Coronary artery (tissue), 2 donors: ENCODE data around the gene PTPRJ.
"Not testable (repeated sequence)": the region's sequence is repeated elsewhere in the genome, so short reads cannot be mapped to it uniquely, and the experiment has no call there.

Experiments
- DNase-seq: peaks from one replicate; pipeline ENCODE4 v3.0.0-alpha.2; 2017; ENCODE audit warnings: low spot score
- H3K27ac ChIP-seq, 2 donors: fragments of 200-600 bp; sonication (generic); one replicate each; pipeline ENCODE4 v1.5.1; 2016 to 2019
- H3K4me3 ChIP-seq: fragments of 200-600 bp; sonication (generic); 2 replicates; pipeline ENCODE4 v1.5.1; 2016; ENCODE audit warnings: mild to moderate bottlenecking, moderate library complexity
- TF ChIP-seq, protein P1 (sequence below): fragments of 200-600 bp; sonication (generic); IDR thresholded peaks from one replicate; pipeline ENCODE4 v1.5.1; 2019; ENCODE audit warnings: antibody characterized with exemption

PTPRJ gene

DNA sequence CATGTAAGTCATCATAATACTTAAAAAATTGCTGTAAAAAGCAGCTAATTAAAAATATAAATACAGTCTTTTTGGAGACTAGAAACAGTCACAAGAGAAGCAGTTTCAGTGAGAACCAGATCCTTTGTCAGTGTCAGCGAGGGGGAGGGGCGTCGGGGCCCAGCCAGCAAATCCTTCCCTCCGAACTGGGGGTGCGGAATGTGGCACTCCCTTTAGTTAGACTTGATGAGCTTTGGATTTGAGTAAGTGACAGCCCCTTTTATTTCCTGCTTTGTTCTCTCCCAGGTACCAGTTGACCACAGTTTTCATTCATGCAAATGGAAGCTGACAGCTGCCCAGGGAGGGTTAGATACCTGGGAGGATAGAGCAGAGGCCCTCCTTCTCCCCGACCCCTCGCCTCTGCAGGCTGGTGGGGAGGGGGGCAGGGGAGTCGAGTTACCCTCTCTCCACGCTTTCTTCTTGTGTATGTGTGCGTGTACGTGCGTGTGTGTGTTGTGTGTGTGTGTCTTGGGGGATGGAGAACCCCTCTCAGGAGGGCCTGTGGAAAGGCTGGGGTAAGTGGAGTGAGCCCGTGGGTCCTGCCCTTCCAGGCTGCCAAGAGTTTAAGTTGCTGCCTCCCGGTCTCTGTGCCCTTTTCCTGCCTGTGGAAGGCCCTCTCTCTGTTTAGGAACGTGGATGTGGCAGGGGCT lies 38.3 kb downstream of the PTPRJ start:
- no peak overlapping the region for H3K4me3 ChIP-seq
- H3K27ac ChIP-seq, result peak overlapping the region in 1 of 2 donors; percentile 11
- TF ChIP-seq, protein P1, sequence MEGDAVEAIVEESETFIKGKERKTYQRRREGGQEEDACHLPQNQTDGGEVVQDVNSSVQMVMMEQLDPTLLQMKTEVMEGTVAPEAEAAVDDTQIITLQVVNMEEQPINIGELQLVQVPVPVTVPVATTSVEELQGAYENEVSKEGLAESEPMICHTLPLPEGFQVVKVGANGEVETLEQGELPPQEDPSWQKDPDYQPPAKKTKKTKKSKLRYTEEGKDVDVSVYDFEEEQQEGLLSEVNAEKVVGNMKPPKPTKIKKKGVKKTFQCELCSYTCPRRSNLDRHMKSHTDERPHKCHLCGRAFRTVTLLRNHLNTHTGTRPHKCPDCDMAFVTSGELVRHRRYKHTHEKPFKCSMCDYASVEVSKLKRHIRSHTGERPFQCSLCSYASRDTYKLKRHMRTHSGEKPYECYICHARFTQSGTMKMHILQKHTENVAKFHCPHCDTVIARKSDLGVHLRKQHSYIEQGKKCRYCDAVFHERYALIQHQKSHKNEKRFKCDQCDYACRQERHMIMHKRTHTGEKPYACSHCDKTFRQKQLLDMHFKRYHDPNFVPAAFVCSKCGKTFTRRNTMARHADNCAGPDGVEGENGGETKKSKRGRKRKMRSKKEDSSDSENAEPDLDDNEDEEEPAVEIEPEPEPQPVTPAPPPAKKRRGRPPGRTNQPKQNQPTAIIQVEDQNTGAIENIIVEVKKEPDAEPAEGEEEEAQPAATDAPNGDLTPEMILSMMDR, result no peak
- DNase-seq, result no peak

GRCh38 chr11:48019217-48019584 lies 38.8 kb downstream of the PTPRJ start:
- DNase-seq, result no peak
- Histone ChIP-seq H3K27ac (peak overlapping the region in 1 of 2 donors; percentile 11), H3K4me3 (no peak overlapping the region)
- TF ChIP-seq, protein P1, result no peak

GRCh38 chr11:48019595-48019994 lies 39.2 kb downstream of the PTPRJ start:
- DNase-seq, result no peak
- TF ChIP-seq, protein P1, result no peak
- no peak overlapping the region for H3K4me3 ChIP-seq
- no peak overlapping the region for H3K27ac ChIP-seq

DNA sequence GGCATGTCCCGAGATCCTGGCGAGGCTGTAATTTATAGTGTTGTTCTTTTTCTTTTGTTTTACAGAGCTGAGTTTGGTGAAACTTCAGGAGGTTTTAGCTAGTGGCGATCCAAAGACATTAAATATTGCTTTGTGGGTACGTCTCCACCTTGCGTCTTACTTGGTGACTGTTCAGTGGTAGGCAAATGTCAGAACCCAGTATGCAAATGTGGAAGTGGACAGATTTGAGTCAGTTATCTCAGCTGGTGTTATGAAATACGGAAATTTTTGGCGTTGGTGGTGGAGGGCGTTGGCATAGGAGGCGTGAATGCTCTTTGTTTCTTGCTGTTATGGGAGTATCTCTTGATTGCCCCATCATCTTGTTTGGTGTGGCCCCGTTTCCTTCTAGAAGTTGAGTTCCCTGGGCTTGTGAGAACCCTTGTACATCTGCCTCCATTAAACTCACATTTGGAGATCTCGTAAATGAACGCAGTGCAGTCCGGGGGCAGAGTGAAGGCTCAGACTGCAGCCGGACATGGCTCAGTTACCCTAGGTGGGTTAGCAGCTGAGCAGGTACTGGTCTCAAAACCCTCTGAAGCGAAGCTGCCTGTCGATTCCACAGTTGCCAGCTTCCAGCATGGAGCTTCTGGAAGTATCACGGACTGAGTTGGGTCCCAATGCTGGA lies 39.9 kb downstream of the PTPRJ start:
- TF ChIP-seq, protein P1, result no peak
- DNase-seq, result no peak
- Histone ChIP-seq H3K27ac (no peak overlapping the region), H3K4me3 (no peak overlapping the region)

DNA sequence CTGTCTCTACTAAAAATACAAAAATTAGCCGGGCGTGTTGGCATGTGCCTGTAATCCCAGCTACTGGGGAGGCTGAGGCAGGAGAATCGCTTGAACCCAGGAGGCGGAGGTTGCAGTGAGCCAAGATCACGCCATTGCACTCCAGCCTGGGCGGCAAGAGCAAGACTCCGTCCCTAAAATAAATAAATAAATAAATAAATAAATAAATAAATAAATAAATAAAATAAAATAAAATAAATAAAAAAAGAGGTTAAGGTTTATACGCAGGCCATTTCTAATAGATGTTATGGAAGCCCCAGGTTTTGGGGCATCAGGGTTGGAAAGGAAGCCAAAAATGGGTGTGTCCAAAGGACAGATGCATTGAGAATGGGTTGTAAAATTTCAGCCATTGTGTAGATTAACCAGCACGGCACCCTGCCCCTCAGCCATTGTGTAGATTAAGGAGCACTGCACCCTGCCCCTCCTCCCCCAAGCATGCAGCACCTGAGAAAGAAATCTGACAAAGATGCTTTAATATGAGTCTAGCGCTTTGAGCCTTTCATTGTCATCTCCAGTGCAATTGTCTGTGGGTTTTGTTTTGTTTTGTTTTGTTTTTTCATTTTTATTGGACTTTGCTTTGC lies 41.0 kb downstream of the PTPRJ start:
- not testable (repeated sequence) for DNase-seq, H3K27ac ChIP-seq

DNA sequence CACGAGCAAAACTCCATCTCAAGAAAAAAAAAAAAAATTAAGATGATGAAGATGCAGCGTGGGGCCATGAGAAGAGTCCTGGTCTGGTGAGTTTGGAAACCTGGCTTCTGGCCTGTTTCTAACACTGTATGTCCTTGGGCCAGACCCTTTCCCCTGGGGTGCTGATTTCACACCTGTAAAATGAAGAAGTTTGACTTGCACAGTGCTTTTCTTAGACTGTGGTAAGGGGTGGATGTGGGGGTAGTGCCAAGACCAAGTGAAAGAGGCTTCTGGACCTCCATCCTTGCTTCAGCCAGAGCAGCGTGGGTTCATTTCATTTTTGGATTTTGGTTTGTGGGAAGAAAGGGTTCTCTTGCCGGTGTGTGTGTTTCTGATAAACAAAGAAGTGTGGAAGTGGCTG lies 42.1 kb downstream of the PTPRJ start:
- TF ChIP-seq, protein P1, result no peak
- no peak for DNase-seq
- Histone ChIP-seq H3K27ac (no peak overlapping the region), H3K4me3 (no peak overlapping the region)

More for the DNA sequence above, 41.0 kb downstream of the PTPRJ start:
- H3K4me3 ChIP-seq, result not testable (repeated sequence)

DNA sequence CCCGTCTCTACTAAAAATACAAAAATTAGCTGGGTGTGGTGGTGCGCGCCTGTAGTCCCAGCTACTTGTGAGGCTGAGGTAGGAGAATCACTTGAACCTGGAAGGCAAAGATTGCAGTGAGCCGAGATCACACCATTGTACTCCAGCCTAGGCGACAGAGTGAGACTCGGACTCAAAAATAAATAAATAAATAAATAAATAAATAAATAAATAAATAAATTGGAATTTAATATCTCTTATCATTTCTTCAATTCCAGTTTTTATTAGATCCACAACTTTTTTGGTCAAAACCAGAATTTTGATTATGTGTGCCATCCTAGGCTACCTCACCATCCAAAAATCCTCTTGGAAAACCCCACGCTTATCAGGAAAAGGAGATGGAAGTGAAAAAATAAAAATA lies 43.2 kb downstream of the PTPRJ start:
- H3K4me3 ChIP-seq, H3K27ac ChIP-seq, DNase-seq: not testable (repeated sequence)

- no peak for DNase-seq
- H3K27ac ChIP-seq, result no peak overlapping the region
- H3K4me3 ChIP-seq, result no peak overlapping the region
- TF ChIP-seq, protein P1, result no peak
Measured at GRCh38 chr11:48024635-48025071, 44.3 kb downstream of the PTPRJ start.
